ENCODE data around the gene SAT1.
A peak's percentile ranks its signal among the peaks of the same experiment; 100 is the strongest.

Gene SAT1

DNA sequence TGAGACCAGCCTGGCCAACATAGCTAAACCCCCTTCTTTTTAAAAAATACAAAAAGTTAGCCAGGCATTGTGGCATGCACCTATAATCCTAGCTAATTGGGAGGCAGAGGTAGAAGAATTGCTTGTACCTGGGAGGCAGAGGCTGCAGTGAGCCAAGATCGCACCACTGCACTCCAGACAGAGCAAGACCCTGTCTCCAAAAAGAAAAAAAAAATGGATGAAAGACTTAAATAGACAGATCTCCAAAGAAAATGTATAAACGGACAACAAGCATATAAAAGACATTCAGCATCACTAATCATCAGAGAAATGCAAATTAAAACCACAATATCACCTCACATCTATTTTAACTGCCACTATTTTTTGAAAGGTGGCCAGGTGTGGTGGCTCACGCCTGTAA, 6.6 kb upstream of the SAT1 start:
- DNase-seq (ENCODE audit: low spot score): no peak

- no peak for DNase-seq (ENCODE audit: low spot score)
Observed at GRCh38 chrX:23779025-23779424, 3.9 kb upstream of the SAT1 start.

- DNase-seq (ENCODE audit: low spot score): no peak
Observed at GRCh38 chrX:23782455-23782854, 518 bp upstream of the SAT1 start.

DNA sequence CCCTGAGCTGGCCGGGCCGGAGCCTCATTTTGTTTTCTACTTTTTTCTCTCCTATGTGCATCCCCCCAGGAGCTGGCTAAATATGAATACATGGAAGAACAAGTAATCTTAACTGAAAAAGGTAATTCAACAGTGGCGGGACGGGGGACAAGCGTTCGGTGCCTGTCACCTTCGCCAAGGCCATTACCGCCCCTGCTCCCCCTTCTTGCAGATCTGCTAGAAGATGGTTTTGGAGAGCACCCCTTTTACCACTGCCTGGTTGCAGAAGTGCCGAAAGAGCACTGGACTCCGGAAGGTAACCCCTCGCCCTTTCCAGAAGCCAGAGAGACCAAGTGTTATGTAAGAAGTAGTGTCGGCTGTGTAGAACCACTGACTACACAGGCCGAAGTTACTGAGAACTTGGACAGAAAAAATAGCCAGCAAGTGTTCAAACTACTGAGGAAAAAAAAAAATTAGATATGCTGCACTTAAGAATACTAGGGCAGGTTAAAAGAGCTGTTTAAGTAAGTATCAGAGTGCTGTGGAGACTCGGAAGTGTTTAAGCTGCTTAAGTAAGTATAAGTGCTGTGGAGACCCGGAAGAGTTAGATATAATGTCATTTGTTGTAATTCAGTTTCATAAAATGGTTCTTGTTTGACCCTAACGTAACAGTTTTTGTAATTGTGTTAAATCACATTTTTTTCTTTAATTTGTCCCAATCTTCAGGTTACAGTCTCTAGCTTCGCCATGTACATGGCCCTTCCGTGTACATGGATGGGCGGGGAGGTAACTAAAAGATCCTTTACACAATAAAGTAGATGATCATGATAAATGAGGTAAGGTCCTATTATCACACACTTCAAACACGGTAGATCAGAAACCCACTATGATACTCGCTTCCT, 856 bp downstream of the SAT1 start:
- no peak for DNase-seq (ENCODE audit: low spot score)

DNA sequence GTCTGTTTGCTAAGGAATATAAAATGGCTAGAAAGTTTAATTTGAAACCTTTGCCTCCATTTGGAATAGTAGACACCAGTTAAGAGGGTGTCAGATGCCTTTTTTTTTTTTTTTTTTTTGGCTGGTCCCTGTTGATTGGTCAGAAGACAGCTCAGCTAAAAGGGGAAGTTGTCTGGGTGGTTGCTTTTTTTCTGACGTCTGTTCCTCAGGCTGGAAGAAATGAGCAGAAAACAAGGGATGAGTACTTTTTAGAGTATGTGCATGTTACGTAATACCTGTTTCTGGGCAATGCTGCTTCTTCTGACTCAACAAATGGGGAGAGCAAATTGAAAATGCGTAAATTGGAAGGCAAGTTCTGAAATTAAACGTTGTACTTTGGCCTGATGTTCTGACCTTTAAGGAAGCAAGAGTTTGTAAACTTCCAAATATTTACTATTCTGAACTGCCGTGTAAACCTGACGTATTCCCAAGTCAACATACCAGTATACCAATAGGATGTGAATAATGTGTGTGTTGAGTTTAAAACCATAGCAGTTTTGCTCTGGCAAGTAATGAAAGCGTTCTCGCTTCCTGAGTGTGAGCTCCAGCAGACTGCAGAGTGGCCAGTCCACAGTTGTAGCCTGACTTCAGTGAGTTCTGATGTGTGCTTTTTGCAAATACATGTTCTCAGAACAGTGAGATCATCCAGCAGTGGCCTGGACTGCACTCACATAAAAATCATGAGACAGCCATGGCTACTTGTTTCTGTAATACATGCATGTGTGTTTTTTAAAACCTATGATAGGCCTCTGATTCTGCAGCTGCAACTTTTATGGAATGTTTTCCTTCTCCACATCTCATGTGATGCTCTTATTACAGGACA, 1.7 kb downstream of the SAT1 start:
- peak; percentile 9 for DNase-seq (ENCODE audit: low spot score)

- DNase-seq (ENCODE audit: low spot score): no peak
Observed at GRCh38 chrX:23785580-23785979, 2.6 kb downstream of the SAT1 start.

- DNase-seq (ENCODE audit: low spot score): no peak
Observed at GRCh38 chrX:23786268-23786815, 3.4 kb downstream of the SAT1 start.

- no peak for DNase-seq (ENCODE audit: low spot score)
Observed at GRCh38 chrX:23787745-23788118, 4.8 kb downstream of the SAT1 start.

GRCh38 chrX:23788521-23788920, 5.5 kb downstream of the SAT1 start:
- no peak for DNase-seq (ENCODE audit: low spot score)

- DNase-seq (ENCODE audit: low spot score): no peak
Observed at GRCh38 chrX:23788946-23789345, 6.0 kb downstream of the SAT1 start.

GRCh38 chrX:23789386-23790154, 6.6 kb downstream of the SAT1 start:
- DNase-seq (ENCODE audit: low spot score): no peak

- DNase-seq (ENCODE audit: low spot score): no peak
Observed at GRCh38 chrX:23790155-23790497, 7.2 kb downstream of the SAT1 start.

DNA sequence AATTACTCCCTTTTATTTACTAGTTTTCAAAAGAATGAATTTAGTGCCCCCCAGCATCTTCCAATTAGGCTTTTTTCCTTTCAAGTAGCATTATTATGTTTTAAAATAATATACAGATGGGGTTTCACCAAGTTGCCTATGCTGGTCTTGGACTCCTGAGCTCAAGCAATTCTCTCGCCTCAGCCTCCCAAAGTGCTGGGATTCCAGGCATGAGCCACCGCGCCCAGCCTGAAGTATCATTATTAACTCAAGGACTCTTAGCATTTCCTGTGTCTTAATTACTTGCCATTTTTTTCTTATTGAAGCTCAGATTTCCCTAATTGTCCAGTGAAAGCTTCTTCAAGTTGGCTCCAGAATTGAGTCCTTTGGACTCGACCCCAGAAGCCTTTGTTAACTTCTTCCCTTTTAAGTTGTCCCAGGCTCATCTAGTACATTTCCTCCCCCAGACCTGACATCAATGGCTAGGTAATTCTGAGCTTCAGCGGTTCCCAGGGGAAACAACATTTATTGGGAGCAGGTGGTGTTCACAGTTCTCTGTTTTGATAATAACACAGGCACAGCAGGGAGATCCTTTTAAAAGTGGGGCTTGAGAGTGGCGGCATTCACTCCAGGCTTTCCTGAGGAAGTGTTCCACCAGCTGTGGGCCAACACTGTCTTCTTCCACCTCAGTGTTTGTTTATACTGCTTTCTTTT, 10.0 kb downstream of the SAT1 start:
- DNase-seq (ENCODE audit: low spot score): no peak

GRCh38 chrX:23795221-23795620, 12.2 kb downstream of the SAT1 start:
- no peak for DNase-seq (ENCODE audit: low spot score)

DNA sequence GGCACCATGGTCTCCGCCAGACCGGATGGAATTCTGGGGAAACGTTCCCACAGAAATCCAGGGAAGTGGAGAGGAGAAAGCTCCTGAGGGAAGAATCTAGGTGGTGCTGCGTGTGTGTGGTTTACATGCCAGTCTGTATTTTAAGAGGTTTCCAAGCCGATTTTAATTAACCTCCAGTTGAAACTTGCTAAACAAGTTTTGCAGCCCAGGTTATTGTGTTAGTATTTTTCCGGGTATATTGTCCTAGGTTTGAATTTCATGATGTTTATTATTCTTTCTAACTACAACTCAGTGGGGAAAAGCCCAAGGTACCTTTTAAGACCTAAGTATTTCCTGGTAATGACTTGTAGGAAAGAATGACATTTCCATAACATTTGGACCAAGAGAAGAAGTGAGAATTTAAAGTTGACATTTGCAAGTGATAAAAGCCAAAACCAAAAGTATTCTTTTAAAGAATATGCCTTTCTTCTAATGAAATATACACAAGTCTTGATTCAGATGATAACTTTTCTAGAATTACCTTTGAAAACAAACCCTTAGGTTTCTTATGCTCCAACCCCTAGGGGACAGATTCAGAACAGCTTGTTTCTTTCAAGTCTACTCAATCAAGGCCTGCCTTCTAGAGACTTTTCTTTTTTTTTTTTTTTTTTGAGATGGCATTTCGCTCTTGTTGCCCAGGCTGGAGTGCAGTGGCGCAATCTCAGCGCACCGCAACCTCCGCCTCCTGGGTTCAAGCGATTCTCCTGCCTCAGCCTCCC, 14.6 kb downstream of the SAT1 start:
- DNase-seq (ENCODE audit: low spot score): no peak

DNA sequence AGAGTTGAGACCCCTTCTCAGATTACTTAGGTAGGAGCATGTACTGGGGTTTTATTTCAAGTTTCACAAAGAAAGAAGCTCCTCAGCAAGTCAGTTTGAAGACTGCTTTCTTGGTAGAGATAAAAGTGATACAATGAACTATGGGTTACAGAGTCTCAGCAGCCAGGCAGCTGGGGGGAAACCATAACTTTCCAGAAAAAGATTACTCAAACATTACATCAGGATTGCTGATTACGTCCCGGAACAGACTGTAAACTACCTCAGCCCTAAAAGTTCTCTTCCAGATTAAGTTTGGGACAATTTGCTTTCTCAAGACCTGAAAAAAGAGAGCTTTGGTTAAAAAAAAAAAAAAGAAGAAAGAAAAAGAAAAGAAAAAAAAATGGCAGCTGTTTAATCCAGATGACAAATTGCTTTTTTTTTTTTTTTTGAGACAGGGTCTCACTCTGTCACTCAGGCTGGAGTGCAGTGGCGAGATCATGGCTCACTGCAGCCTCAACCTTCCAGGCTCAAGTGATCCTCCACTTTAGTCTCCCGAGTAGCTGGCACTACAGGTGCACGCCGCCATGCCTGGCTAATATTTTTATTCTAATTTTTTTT, 16.6 kb downstream of the SAT1 start:
- no peak for DNase-seq (ENCODE audit: low spot score)

DNA sequence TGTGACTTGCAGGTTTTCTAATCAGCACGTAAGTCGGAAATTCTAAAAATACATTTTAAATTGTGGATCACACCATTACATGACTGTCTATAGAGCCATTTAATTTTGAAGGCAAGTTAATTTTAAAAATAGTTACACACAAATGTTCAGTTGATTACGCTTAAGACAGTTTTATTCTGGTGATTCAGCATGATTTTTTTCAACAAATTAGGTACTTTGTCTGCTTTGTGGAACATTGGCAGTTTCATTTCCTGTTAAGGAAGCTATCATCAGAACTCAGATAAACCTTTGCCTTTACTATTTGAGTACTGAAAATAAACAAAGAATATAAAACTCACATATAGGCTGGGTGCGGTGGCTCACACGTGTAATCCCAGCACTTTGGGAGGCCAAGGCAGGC, 19.5 kb downstream of the SAT1 start:
- no peak for DNase-seq (ENCODE audit: low spot score)

DNA sequence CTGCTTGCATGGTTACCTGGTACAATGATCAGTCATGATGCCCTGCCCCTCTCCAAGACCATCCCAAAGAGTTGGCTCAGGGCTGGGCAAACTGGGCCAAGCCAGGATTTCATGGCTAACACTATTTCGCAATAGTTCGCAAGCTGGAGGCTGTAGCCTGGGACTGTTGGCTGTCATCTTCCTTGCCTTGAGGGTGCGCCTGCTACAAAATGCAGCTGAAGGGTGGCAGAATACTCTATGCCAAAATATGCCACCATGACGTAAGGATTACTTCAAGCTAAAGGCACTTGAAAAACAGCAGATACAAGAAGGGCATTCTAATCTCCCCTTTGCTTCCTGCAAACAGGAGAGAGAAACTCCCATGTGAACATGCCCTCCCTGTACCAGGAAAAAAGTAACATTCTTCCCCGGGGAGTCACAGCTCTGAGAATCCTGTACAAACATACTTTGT, 21.0 kb downstream of the SAT1 start:
- no peak for DNase-seq (ENCODE audit: low spot score)

DNA sequence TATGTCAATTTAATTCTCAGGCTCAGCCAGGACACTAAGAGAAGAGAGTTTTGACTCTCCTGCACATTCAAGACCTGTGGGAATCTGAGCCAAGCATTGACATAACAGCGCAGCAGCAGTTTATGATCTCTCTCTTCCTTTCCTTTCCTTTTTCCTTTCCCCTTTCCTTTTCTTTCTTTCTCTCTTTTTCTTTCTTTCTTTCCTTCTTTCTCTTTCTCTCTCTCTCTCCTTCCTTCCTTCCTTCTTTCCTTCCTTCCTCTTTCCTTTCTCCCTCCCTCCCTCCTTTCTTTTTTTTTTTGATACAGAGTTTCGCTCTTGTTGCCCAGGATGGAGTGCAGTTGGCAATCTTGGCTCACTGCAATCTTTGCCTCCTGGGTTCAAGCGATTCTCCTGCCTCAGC, 21.6 kb downstream of the SAT1 start:
- no peak for DNase-seq (ENCODE audit: low spot score)

DNA sequence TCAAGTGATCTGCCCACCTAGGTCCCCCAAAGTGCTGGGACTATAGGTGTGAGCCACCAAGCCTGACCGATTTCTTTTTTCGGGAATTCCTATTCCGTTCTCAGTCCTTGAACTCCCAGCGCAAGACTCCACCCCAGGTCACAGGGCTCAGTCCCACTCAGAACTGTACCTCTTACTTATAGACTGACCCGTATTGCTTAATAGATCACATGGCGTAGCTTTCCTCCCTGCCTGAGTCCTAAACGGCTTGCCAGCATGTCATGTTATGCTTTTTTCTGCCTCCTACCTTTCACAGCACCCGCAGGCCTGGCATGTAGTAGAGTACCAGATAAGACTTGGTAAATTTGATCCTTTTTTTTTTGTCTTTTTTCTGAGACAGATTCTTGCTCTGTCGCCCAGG, 22.4 kb downstream of the SAT1 start:
- DNase-seq (ENCODE audit: low spot score): no peak
